DMS53 (cell line): ENCODE results near the gene KCNK3.
"Not testable (repeated sequence)": the region's sequence is repeated elsewhere in the genome, so short reads cannot be mapped to it uniquely, and the experiment has no call there.

ENCODE experiments used
- DNase-seq: peaks from one replicate; lab custom pipeline; 2025; lab: John Stamatoyannopoulos, UW

KCNK3 gene

DNA sequence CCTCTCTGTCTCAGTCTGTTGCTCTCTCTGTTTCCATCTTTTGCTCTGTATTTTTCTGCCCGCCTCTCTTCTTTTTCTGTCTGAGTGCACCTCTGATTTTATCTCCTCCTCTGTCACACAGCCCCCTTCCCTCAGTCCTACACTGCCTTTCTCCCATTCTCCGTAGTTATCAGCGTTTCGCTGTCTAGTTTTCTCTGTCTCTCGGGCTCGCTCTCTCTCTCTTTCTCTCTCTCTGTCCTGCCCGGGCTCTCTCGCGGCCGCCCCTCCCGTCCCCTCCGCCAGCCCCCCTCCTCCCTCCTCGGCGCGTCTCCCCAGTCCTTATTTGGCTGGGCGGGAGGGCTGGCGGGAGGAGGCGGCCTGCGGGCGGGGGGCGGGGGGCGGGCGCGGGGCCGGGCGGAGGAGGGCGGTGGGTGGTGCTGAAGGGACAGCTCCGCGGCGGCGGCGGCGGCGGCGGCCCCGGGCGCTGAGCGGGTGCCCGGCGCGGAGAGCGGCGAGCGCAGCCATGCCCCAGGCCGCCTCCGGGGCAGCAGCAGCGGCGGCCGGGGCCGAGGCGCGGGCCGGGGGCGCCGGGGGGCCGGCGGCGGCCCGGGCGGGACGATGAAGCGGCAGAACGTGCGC, at the start of gene KCNK3:
KCNK3 (plus strand) TSS at position 444 of the 618 bp plus-strand sequence; CDS start at position 598, 154 bp downstream.
- DNase-seq: peak; percentile 88

GRCh38 chr2:26644188-26644835, 48.2 kb upstream of the KCNK3 start:
- no peak for DNase-seq

GRCh38 chr2:26645762-26646161, 46.8 kb upstream of the KCNK3 start:
- no peak for DNase-seq

DNA sequence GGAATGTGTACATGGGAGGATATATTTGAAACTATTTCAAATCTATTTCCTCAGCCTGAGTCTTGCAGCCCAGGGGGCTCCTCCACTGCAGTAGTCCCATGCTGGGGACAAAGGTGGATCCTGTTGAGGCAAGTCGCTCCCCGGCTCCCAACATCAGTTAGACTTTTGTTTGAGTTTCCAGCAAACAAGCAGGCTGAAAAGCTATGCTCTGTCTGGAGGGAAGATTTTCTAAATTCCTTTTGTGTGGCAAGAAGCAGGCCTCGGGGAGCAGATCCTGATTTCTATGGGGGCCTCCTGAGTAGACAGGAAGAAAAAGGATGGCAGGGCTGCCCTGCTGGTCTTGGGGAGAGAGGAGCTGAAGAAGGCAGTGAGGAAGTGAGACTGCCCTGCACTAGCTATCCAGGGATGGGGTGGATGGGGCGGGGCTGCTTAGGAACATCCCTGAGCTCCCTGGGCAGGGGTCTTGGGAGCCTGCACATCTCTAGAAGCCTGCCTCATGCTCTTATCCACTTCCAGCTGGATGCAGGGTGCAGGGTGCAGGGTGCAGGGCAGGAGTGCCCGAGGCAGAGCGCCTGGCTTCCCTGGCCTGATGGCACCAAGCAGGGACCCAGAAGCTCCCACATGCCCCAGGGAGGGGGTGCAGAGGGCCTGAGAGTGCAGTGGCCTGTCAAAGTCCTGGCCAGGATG, 45.4 kb upstream of the KCNK3 start:
- no peak for DNase-seq

- no peak for DNase-seq
Observed at GRCh38 chr2:26647981-26648380, 44.5 kb upstream of the KCNK3 start.

GRCh38 chr2:26648516-26648915, 44.0 kb upstream of the KCNK3 start:
- DNase-seq: no peak

- DNase-seq: no peak
Observed at GRCh38 chr2:26649322-26649721, 43.2 kb upstream of the KCNK3 start.

GRCh38 chr2:26649992-26650712, 42.4 kb upstream of the KCNK3 start:
- no peak for DNase-seq

DNA sequence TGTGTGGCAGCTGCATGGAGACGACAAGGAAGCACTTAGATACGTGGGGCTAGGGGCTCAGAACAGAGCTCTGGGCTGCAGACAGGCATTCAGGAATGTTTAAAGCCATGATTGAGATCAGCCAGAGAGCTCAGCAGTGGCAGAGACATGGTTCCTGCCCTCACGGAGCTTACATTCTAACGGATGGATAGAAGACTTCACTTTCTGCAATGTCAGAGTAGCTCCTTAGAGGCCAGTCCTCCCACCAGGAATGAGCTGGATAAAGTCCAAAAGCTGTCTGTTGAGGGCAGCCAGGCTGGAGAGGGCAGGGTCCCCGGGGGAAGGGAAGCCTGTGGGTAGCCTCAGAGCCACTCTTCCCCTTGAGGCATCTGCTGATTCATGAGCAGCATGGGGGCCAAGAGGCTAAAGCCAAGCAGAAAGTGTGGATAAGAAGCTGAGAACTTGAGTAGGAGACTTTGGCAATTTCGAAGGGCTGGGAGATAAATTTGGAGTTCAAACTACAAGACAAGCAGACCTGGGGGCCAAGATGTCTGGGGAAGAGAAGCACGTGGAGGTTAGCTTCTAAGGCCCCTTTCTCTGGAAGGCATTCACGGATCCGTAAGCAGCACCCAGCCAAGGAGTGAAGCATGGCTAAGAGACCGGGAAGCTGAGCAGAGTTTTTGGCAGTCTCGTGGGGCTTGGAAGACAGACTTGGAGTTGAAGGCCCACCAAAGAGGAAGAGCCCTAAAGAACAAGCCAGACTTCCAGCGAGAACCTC, 41.6 kb upstream of the KCNK3 start:
- no peak for DNase-seq

DNA sequence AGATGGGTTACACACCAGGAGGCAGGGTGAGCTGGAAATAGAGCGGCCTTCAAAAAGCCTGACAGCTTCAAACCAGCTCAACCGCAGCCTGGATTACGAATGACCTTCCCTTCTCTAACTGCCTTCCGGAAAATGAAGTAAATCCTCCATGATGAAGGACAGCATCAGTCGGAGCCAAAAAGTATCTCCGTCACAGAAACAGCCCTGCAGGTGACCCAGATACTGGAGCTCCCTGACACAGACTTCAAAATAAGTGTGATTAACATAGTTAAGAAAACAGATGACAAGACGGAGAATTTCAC, 41.1 kb upstream of the KCNK3 start:
- DNase-seq: no peak

DNA sequence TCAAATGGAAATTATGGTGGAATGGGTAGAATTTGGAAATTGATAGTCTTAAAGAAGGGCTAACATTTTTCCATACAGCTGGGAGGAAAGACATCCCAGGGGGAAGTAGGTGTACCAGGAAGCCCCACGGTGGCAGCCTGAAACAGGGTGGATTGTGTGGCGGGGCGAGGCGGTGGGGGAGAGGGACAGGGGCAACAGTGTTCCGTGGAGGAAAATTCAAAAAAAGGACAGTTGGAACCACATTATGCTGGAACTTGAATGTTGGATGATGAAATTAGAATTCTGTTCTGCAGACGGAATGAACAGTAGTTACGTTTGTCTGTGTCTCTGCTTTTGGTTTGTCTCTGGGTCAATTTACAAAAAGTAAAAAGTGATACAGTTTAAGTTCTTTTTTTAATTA, 40.7 kb upstream of the KCNK3 start:
- no peak for DNase-seq

GRCh38 chr2:26652361-26653041, 40.0 kb upstream of the KCNK3 start:
- DNase-seq: peak; percentile 7

DNA sequence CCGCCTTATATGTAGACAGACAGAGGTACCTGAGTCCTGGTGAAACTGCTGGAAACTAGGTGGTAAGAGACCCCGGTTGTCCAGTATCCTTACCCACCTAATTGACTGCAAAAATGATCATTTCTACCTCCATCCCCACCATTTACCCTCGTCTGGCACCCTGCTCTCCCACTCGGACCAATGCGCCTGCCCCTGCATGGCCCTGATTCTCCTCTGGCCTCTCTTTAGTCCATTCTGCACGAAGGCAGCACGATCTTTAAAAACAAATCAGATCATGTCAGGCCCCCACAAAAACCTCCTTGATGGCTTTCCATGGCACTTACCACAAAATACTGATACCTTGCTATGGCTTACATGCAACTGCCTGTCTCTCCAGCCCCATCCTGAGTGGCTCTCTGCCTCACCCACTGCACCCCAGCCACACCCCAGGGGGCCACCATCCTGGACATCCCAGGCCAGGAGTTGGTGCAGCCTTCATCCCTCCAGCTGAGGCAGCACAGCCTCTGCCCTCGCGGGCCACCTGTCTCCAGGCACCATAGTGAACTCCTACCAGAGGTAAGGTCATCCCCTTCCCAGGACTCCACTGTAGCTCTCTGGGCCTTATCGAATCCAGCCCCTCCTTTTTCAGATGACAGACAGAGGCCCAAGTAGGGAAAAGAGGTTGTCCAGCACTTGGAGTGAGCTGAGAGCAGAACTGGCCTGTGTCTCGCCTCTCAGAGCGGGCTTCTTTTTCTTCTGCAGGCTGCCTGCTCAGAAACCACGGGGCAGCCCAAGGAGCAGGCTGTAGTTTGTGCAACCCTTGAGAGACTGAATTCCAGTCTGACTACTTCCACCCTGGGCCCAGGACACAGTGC, 39.1 kb upstream of the KCNK3 start:
- no peak for DNase-seq

DNA sequence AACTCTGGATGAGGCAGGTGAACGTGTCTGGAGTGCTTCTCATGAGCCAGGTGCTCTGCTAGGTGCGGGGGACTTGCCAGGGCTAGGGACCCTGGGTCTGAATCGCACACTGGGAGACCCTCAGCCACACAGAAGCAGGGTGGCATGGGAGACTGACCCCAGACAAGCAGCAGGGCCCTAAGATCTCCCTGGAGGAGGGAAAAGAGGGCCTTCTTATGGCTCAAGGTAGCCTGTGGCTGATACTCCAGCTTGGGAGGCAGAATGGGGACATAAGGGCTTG, 38.5 kb upstream of the KCNK3 start:
- no peak for DNase-seq

DNA sequence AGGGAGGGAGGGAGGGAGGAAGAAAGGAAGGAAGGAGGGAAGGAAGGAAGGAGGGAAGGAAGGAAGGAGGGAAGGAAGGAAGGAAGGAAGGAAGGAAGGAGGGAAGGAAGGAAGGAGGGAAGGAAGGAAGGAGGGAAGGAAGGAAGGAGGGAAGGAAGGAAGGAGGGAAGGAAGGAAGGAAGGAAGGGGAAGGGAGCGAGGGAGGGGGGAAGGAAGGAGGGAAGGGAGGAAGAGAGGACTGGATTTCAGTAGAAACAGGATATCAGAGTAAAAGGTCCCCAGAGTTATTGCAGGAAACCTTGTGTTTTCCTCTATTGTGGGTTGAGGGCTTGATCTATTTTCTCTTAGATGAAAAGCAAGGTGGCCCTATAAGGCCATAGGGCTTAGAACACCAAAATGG, 37.4 kb upstream of the KCNK3 start:
- not testable (repeated sequence) for DNase-seq

- no peak for DNase-seq
Observed at GRCh38 chr2:26655611-26656195, 36.8 kb upstream of the KCNK3 start.

DNA sequence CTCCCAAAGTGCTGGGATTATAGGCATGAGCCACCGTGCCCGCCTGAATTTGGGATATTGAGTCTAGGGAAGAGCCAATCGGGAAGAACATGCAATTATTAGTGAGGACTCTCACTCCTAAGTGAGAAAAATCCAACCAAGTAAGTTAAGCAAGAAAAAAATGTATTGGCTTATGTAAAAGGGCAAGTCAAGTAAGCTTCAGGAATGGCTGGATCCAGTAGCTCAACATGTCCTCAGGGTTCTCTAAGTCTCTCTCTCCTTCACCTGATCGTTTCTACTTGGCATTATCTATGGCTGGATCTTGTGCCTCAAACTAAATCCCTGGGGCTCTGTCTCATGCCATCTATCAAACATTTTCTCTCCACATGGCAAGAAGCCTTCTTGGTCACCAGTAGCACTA, 35.3 kb upstream of the KCNK3 start:
- DNase-seq: no peak

GRCh38 chr2:26658691-26659346, 33.7 kb upstream of the KCNK3 start:
- DNase-seq: no peak

DNA sequence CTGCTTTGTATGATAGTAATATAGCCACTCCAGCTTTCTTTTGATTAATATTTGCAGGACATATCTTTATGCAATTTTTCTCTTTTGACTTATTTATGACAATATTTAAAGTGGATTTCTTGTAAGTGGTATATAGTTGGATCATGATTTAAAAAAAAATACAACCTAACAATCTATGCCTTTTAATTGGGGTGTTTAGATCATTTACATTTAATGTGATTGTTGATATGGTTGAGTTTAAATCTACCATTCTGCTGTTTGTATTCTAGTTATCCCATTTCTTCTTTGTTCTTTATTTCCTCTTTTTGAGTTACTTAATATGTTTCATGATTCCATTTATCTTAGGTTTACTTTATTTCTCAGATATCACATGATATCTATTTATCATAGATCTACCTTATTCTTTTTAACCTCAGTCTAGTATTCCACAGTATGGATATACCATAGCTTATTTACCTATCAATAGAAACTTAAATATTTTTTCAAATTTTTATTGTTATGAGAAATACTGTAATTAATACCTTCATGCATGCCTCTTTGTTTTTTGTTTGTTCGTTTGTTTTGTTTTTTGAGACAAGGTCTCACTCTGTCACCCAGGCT, 32.1 kb upstream of the KCNK3 start:
- no peak for DNase-seq

GRCh38 chr2:26665296-26665695, 27.2 kb upstream of the KCNK3 start:
- not testable (repeated sequence) for DNase-seq
